SK-N-SH (cell line): ENCODE data around the gene LPIN1. TPM values are rescaled to one million over a fixed set of nuclear protein-coding genes. Genes with fewer than 3 reads are reported as not detected.

Experiments
- CTCF ChIA-PET: fragments of 300-600, 350-600 bp; formaldehyde crosslinking; extraction: SDS; loops from one replicate; lab custom pipeline; 2021; lab: Yijun Ruan, JAX
- POLR2A ChIA-PET: fragments of 350-600 bp; sonication (Branson Sonifier 250); formaldehyde crosslinking; extraction: SDS; loops from one replicate; lab custom pipeline; 2020; ENCODE audit warnings: antibody characterized with exemption, inconsistent platforms; lab: Yijun Ruan, JAX
- DNase-seq: peaks from one replicate; pipeline ENCODE4 v3.0.0; 2012
- H2AFZ ChIP-seq: fragments of 200-600 bp; sonication (generic); 2 replicates; pipeline ENCODE4 v1.8.1; 2016; ENCODE audit warnings: antibody characterized with exemption, mild to moderate bottlenecking, low read depth
- H3F3A ChIP-seq: fragments of 200-600 bp; sonication (generic); replicated peaks from 2 replicates; pipeline ENCODE3; 2016; ENCODE audit warnings: antibody characterized with exemption, mild to moderate bottlenecking; ENCODE audit not compliant: insufficient read depth
- H3K27ac ChIP-seq, 2 experiments: fragments of 200-500 bp in 1 of 2; fragments of 200-600 bp in 1 of 2; sonication (Bioruptor generic) in 1 of 2; sonication (generic), shearing (Covaris generic) in 1 of 2; 2 replicates each; pipeline versions ENCODE4 v1.5.1 to v1.6.1; 2014 to 2016; ENCODE audit warnings: low read depth in 2 of 2, inconsistent platforms in 1 of 2, low read length in 1 of 2, mild to moderate bottlenecking in 1 of 2, mixed read lengths in 1 of 2
- H3K27me3 ChIP-seq: fragments of 200-600 bp; sonication (generic), shearing (Covaris generic); 2 replicates; pipeline ENCODE4 v1.6.1; 2016; ENCODE audit warnings: mixed run types; ENCODE audit not compliant: insufficient read depth
- H3K36me3 ChIP-seq, 2 experiments: fragments of 200-500 bp in 1 of 2; fragments of 200-600 bp in 1 of 2; sonication (Bioruptor generic) in 1 of 2; sonication (generic) in 1 of 2; replicated peaks in 1 of 2; 2 replicates each; pipeline versions ENCODE3 to v1.5.1; 2014 to 2016; ENCODE audit warnings: low read length in 1 of 2, mild to moderate bottlenecking in 1 of 2; ENCODE audit not compliant: insufficient read depth in 2 of 2, control insufficient read depth in 1 of 2
- H3K4me1 ChIP-seq, 2 experiments: fragments of 200-500 bp in 1 of 2; fragments of 200-600 bp in 1 of 2; sonication (Bioruptor generic) in 1 of 2; sonication (generic), shearing (Covaris generic) in 1 of 2; 2 replicates each; pipeline versions ENCODE4 v1.5.1 to v1.6.1; 2014 to 2016; ENCODE audit warnings: low read depth in 1 of 2, low read length in 1 of 2, mixed run types in 1 of 2; ENCODE audit not compliant: insufficient read depth in 2 of 2, control insufficient read depth in 1 of 2
- H3K4me2 ChIP-seq: fragments of 200-600 bp; sonication (generic), shearing (Covaris generic); 2 replicates; pipeline ENCODE4 v1.6.1; 2017; ENCODE audit warnings: mixed run types
- H3K4me3 ChIP-seq, 2 experiments: fragments of 200-500 bp in 1 of 2; fragments of 200-600 bp in 1 of 2; sonication (Bioruptor generic) in 1 of 2; sonication (generic), shearing (Covaris generic) in 1 of 2; 2 replicates each; pipeline versions ENCODE4 v1.5.1 to v1.8.1; 2014 to 2016; ENCODE audit warnings: low read depth in 2 of 2, inconsistent platforms in 1 of 2, low read length in 1 of 2, mild to moderate bottlenecking in 1 of 2, mixed read lengths in 1 of 2, moderate library complexity in 1 of 2
- H3K79me2 ChIP-seq: fragments of 200-600 bp; sonication (generic); 2 replicates; pipeline ENCODE4 v1.8.1; 2017; ENCODE audit warnings: mild to moderate bottlenecking; ENCODE audit not compliant: insufficient read depth
- H3K9ac ChIP-seq: fragments of 200-600 bp; sonication (generic); 2 replicates; pipeline ENCODE4 v1.6.1; 2017; ENCODE audit warnings: mixed run types
- H3K9me2 ChIP-seq: fragments of 200-600 bp; sonication (generic); 2 replicates; pipeline ENCODE4 v1.6.1; 2017; ENCODE audit warnings: mixed run types
- H3K9me3 ChIP-seq: fragments of 200-600 bp; sonication (generic); 2 replicates; pipeline ENCODE4 v1.6.1; 2017; ENCODE audit warnings: mixed run types, mild to moderate bottlenecking, moderate library complexity
- H4K20me1 ChIP-seq: fragments of 200-600 bp; sonication (generic); 2 replicates; pipeline ENCODE4 v1.6.1; 2017; ENCODE audit warnings: mild to moderate bottlenecking, mixed run types; ENCODE audit not compliant: insufficient read depth
- CHD2 ChIP-seq: fragments of 150-350 bp; IDR thresholded peaks from 2 replicates; pipeline ENCODE4 v1.6.1; 2018; ENCODE audit warnings: low read length; ENCODE audit not compliant: partially characterized antibody
- ELF1 ChIP-seq: IDR thresholded peaks from 2 replicates; pipeline ENCODE4 v1.4.0; 2012
- EP300 ChIP-seq, 2 experiments: IDR thresholded peaks; 2 replicates each; pipeline versions ENCODE4 v1.4.0 to v1.6.1; 2012; ENCODE audit warnings: borderline replicate concordance in 1 of 2, low read depth in 1 of 2, low read length in 1 of 2
- EZH2phosphoT487 ChIP-seq: fragments of 200-600 bp; sonication (generic); IDR thresholded peaks from 2 replicates; pipeline ENCODE4 v1.6.1; 2017; ENCODE audit warnings: low read depth, mixed run types, mild to moderate bottlenecking, antibody characterized with exemption, moderate library complexity, borderline replicate concordance
- FOXM1 ChIP-seq: IDR thresholded peaks from 2 replicates; pipeline ENCODE4 v1.4.0; 2012; ENCODE audit warnings: low read depth, mild to moderate bottlenecking
- GATA2 ChIP-seq: sonication (generic); formaldehyde crosslinking; IDR thresholded peaks from 2 replicates; pipeline ENCODE4 v1.5.0; 2020; ENCODE audit warnings: mild to moderate bottlenecking, missing genetic modification reagents
- JUND ChIP-seq: IDR thresholded peaks from 2 replicates; pipeline ENCODE4 v1.4.0; 2012
- MEF2A ChIP-seq: IDR thresholded peaks from 2 replicates; pipeline ENCODE4 v1.4.0; 2012; ENCODE audit warnings: low read depth, borderline replicate concordance
- NFIC ChIP-seq: IDR thresholded peaks from 2 replicates; pipeline ENCODE4 v1.4.0; 2012; ENCODE audit warnings: borderline replicate concordance
- NRF1 ChIP-seq: IDR thresholded peaks from 2 replicates; pipeline ENCODE4 v1.6.1; 2012; ENCODE audit warnings: low read depth, mild to moderate bottlenecking, low read length
- POLR2AphosphoS5 ChIP-seq: IDR thresholded peaks from 2 replicates; pipeline ENCODE4 v1.6.1; 2012; ENCODE audit warnings: low read depth, low read length
- RAD21 ChIP-seq: IDR thresholded peaks from 2 replicates; pipeline ENCODE4 v1.6.1; 2012; ENCODE audit warnings: mild to moderate bottlenecking, low read length
- RCOR1 ChIP-seq: fragments of 150-350 bp; IDR thresholded peaks from 2 replicates; pipeline ENCODE4 v1.6.1; 2017; ENCODE audit warnings: antibody characterized with exemption, low read length
- RXRA ChIP-seq: IDR thresholded peaks from 2 replicates; pipeline ENCODE4 v1.4.0; 2012; ENCODE audit warnings: low read depth, mild to moderate bottlenecking, borderline replicate concordance
- SIN3A ChIP-seq: IDR thresholded peaks from 2 replicates; pipeline ENCODE4 v1.6.1; 2012; ENCODE audit warnings: low read depth, mild to moderate bottlenecking, low read length, moderate library complexity, borderline replicate concordance
- TEAD4 ChIP-seq: IDR thresholded peaks from 2 replicates; pipeline ENCODE4 v1.4.0; 2012; ENCODE audit warnings: mild to moderate bottlenecking, borderline replicate concordance; ENCODE audit not compliant: insufficient read depth
- ZBTB33 ChIP-seq: IDR thresholded peaks from 2 replicates; pipeline ENCODE4 v1.4.0; 2012; ENCODE audit warnings: low read depth, borderline replicate concordance
- WGBS: methylation state at CpG from one replicate; pipeline ENCODE4 v1.1.6; 2017; ENCODE audit warnings: low lambda C conversion rate; 5-methylcytosine and 5-hydroxymethylcytosine counted together
- polyA plus RNA-seq, 3 experiments: library from polyadenylated mRNA; depleted of rRNA; stranded (reverse); fragments of >200 nt; gene quantifications; 2 replicates each; pipeline ENCODE4 v1.2.3, GENCODE V29; 2012
- TF ChIP-seq, protein P1 (sequence below): IDR thresholded peaks from 2 replicates; pipeline ENCODE4 v1.4.0; 2012; ENCODE audit warnings: low read depth, borderline replicate concordance
- TF ChIP-seq, protein P2 (sequence below): IDR thresholded peaks from 2 replicates; pipeline ENCODE4 v1.4.0; 2012; ENCODE audit warnings: low read depth

LPIN1 gene
- polyA plus RNA-seq, 1 of the 3 experiments (the other 2 are of a cell fraction), result 22.1 TPM

DNA sequence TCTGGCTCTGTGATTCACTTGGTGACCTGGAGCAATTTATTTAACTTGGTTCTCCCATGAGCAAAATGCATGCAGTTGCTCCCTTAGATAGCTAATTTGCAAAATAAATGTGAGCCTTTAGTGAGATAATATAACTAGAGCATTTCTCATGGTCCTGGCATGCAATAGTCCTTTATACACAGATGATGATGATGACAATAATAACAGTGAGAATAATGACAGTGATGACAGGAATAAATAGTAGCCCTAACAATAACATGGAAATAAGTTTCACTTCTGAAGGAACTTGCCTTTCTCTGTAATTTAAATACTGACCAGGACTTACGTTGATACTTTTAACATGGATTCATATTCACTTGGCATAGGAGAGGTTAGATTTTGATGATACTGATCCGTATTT lies 49.2 kb downstream of the LPIN1 start:
- CTCF ChIA-PET, result interaction anchor here (1.1 to 1.6 kb wide), 2 partner anchors 11 to 16 kb away, joined by 3 to 7 read pairs; no protein-coding TSS in a partner anchor
- POLR2A ChIA-PET, result no interaction called here

More for the DNA sequence above, 49.2 kb downstream of the LPIN1 start:
- Histone ChIP-seq H2AFZ (no peak overlapping the region), H3K27me3 (no peaks in the 10 kb centered on the region), H4K20me1 (no peaks in the 10 kb centered on the region), H3K36me3 (peaks cover 47 to 90% of the 10 kb centered on the region in 2 experiments), H3K9me3 (no peaks in the 10 kb centered on the region), H3K4me2 (no peak overlapping the region), H3F3A (no peaks in the 10 kb centered on the region), H3K9me2 (no peaks in the 10 kb centered on the region), H3K9ac (no peak overlapping the region), H3K4me3 (no peak overlapping the region), H3K27ac (no peak overlapping the region), H3K79me2 (no peaks in the 10 kb centered on the region), H3K4me1 (peaks cover 0 to 6% of the 10 kb centered on the region in 2 experiments; a peak in 1 of 4 replicates)
- WGBS, result 92% methylated on average over 2 of the region's 2 CpGs
- TF ChIP-seq GATA2 (CRISPR knock-in tag), result no peak
- TF ChIP-seq POLR2AphosphoS5, result no peak
- TF ChIP-seq NFIC, result no peak
- TF ChIP-seq, protein P1, sequence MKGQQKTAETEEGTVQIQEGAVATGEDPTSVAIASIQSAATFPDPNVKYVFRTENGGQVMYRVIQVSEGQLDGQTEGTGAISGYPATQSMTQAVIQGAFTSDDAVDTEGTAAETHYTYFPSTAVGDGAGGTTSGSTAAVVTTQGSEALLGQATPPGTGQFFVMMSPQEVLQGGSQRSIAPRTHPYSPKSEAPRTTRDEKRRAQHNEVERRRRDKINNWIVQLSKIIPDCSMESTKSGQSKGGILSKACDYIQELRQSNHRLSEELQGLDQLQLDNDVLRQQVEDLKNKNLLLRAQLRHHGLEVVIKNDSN, result no peak
- TF ChIP-seq, protein P2, sequence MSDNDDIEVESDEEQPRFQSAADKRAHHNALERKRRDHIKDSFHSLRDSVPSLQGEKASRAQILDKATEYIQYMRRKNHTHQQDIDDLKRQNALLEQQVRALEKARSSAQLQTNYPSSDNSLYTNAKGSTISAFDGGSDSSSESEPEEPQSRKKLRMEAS, result no peak
- no peak for TF ChIP-seq JUND
- no peak for TF ChIP-seq RCOR1
- TF ChIP-seq ZBTB33, result no peak
- TF ChIP-seq SIN3A, result no peak
- no peak for TF ChIP-seq EZH2phosphoT487
- TF ChIP-seq RXRA, result no peak
- TF ChIP-seq CHD2, result no peak
- TF ChIP-seq NRF1, result no peak
- TF ChIP-seq EP300 (IDR thresholded peaks at IDR 0.05; ENCODE audit: borderline replicate concordance in 1 of 2, low read depth in 1 of 2, low read length in 1 of 2), result no peak
- TF ChIP-seq RAD21, result no peak
- no peak for TF ChIP-seq ELF1
- TF ChIP-seq MEF2A, result no peak
- TF ChIP-seq TEAD4, result no peak
- TF ChIP-seq FOXM1, result no peak
- no peak for DNase-seq
